GM23248 (cell line): ENCODE measurements around the gene AGR2. TPM values are rescaled to one million over a fixed set of nuclear protein-coding genes. Genes with fewer than 3 reads are reported as not detected.
"Not testable (repeated sequence)": the region's sequence is repeated elsewhere in the genome, so short reads cannot be mapped to it uniquely, and the experiment has no call there.

Experiments used
- DNase-seq: peaks from one replicate; pipeline ENCODE4 v3.0.0-alpha.2; 2015
- H2AFZ ChIP-seq: fragments of 200-600 bp; sonication (generic); 2 replicates; pipeline ENCODE4 v1.6.1; 2016; ENCODE audit warnings: antibody characterized with exemption
- H3F3A ChIP-seq: fragments of 200-600 bp; sonication (generic); 2 replicates; pipeline ENCODE4 v1.6.1; 2016; ENCODE audit warnings: mild to moderate bottlenecking, antibody characterized with exemption, mixed run types; ENCODE audit not compliant: insufficient read depth
- H3K27ac ChIP-seq: fragments of 200-600 bp; sonication (generic); 2 replicates; pipeline ENCODE4 v1.5.1; 2016; ENCODE audit warnings: mild to moderate bottlenecking
- H3K27me3 ChIP-seq: fragments of 200-600 bp; sonication (generic); replicated peaks from 2 replicates; pipeline ENCODE4 v1.6.1; 2016; ENCODE audit warnings: mild to moderate bottlenecking; ENCODE audit not compliant: insufficient read depth
- H3K36me3 ChIP-seq: fragments of 200-600 bp; sonication (generic); 2 replicates; pipeline ENCODE4 v1.6.1; 2016; ENCODE audit warnings: low read depth, mild to moderate bottlenecking
- H3K4me1 ChIP-seq: fragments of 200-600 bp; sonication (generic); 2 replicates; pipeline ENCODE4 v1.6.1; 2016; ENCODE audit warnings: mild to moderate bottlenecking; ENCODE audit not compliant: insufficient read depth
- H3K4me2 ChIP-seq: fragments of 200-600 bp; sonication (generic); one replicate; pipeline ENCODE4 v1.6.1; 2016; ENCODE audit warnings: mild to moderate bottlenecking; ENCODE audit not compliant: unreplicated experiment
- H3K4me3 ChIP-seq: fragments of 200-600 bp; sonication (generic); 2 replicates; pipeline ENCODE4 v1.5.1; 2016; ENCODE audit warnings: mild to moderate bottlenecking
- H3K79me2 ChIP-seq: fragments of 200-600 bp; sonication (generic); 2 replicates; pipeline ENCODE4 v1.6.1; 2016; ENCODE audit warnings: mild to moderate bottlenecking; ENCODE audit not compliant: insufficient read depth
- H3K9ac ChIP-seq: fragments of 200-600 bp; sonication (generic); 2 replicates; pipeline ENCODE4 v1.6.1; 2016; ENCODE audit warnings: mild to moderate bottlenecking
- H3K9me2 ChIP-seq: fragments of 200-600 bp; sonication (generic); 2 replicates; pipeline ENCODE4 v1.6.1; 2016; ENCODE audit warnings: mixed run types, mild to moderate bottlenecking, moderate library complexity; ENCODE audit not compliant: insufficient read depth
- H3K9me3 ChIP-seq: fragments of 200-600 bp; sonication (generic); one replicate; pipeline ENCODE4 v1.6.1; 2017; ENCODE audit warnings: low read depth
- H4K20me1 ChIP-seq: fragments of 200-600 bp; sonication (generic); 2 replicates; pipeline ENCODE4 v1.6.0; 2016; ENCODE audit not compliant: insufficient read depth
- EZH2 ChIP-seq: fragments of 200-600 bp; sonication (generic); IDR thresholded peaks from 2 replicates; pipeline ENCODE4 v1.6.1; 2018; ENCODE audit warnings: antibody characterized with exemption, mild to moderate bottlenecking; ENCODE audit not compliant: insufficient read depth, poor library complexity, severe bottlenecking
- EZH2phosphoT487 ChIP-seq: fragments of 200-600 bp; sonication (generic); IDR thresholded peaks from 2 replicates; pipeline ENCODE4 v1.6.1; 2018; ENCODE audit warnings: antibody characterized with exemption, moderate library complexity, mild to moderate bottlenecking, low read depth; ENCODE audit not compliant: insufficient read depth
- WGBS, 2 experiments: methylation state at CpG; one replicate each; pipeline ENCODE4 v1.1.6; 2015 to 2017; ENCODE audit warnings: low lambda C conversion rate in 2 of 2, low coverage in 1 of 2; ENCODE audit errors: missing lambda C conversion rate in 2 of 2; 5-methylcytosine and 5-hydroxymethylcytosine counted together
- in situ Hi-C: fragments of 300-500 bp; cut with MboI; formaldehyde crosslinking; loops from 2 replicates; pipeline ENCODE4 v1.15.0; 2020
- polyA plus RNA-seq: library from polyadenylated mRNA; unstranded; fragments of >200 nt; fragmentation: Nextera tagmentation; extraction: Ambion mirVana; gene quantifications from 2 replicates; pipeline ENCODE4 v1.2.1, GENCODE V29; 2016
- total RNA-seq: library from RNA; depleted of rRNA; stranded (reverse); fragments of >200 nt; shearing (Covaris generic); gene quantifications from 2 replicates; pipeline ENCODE4 v1.2.3, GENCODE V29; 2014; rRNA removed

AGR2 gene
- not detected in 2 replicates for total RNA-seq
- not detected in 2 replicates for polyA plus RNA-seq

- DNase-seq = no peak
- no peaks in the 10 kb centered on the region for H3K9me3 ChIP-seq
- no peak within 1 kb of the TSS for H3K4me2 ChIP-seq
- no peaks in the 10 kb centered on the region for H3K36me3 ChIP-seq
- H3K27ac ChIP-seq = no peak within 1 kb of the TSS
- no peak within 1 kb of the TSS for H3K4me3 ChIP-seq
- no peak within 1 kb of the TSS for H2AFZ ChIP-seq
- no peaks in the 10 kb centered on the region for H3K27me3 ChIP-seq
- H4K20me1 ChIP-seq = no peaks in the 10 kb centered on the region
- H3F3A ChIP-seq = no peaks in the 10 kb centered on the region
- in situ Hi-C loops = no loop called here
- no peak within 1 kb of the TSS for H3K9ac ChIP-seq
- H3K79me2 ChIP-seq = no peaks in the 10 kb centered on the region
- TF ChIP-seq EZH2 (no peak), EZH2phosphoT487 (no peak)
- 80 to 82% methylated on average over 13 of the region's 13 CpGs for WGBS, 2 experiments
- no peaks in the 10 kb centered on the region for H3K4me1 ChIP-seq
- H3K9me2 ChIP-seq = no peaks in the 10 kb centered on the region
Observed at GRCh38 chr7:16804674-16805439, at the start of gene AGR2. Gene AGR2 (minus strand): TSS chr7:16804999. CDS start chr7:16801796, 3,203 bp downstream.

GRCh38 chr7:16853189-16853588 is 48.4 kb upstream of the AGR2 start:
- H3K27ac ChIP-seq, H3K27me3 ChIP-seq, DNase-seq, H3K36me3 ChIP-seq, in situ Hi-C loops, H3K9ac ChIP-seq, H3F3A ChIP-seq, H3K79me2 ChIP-seq, H3K4me2 ChIP-seq, H3K9me3 ChIP-seq, H2AFZ ChIP-seq, H3K4me1 ChIP-seq, H3K4me3 ChIP-seq, H4K20me1 ChIP-seq, H3K9me2 ChIP-seq: not testable (repeated sequence)
- whole genome bisulfite sequencing, 2 experiments = 78 to 81% methylated on average over 11 of the region's 11 CpGs

- DNase-seq = no peak
- Histone ChIP-seq H3K9ac (no peak overlapping the region), H3K9me2 (no peaks in the 10 kb centered on the region), H3K36me3 (no peaks in the 10 kb centered on the region), H2AFZ (no peak overlapping the region), H3K27me3 (no peaks in the 10 kb centered on the region), H3K9me3 (no peaks in the 10 kb centered on the region), H3K27ac (no peak overlapping the region), H3K4me1 (no peaks in the 10 kb centered on the region), H3K4me2 (no peak overlapping the region), H3K79me2 (no peaks in the 10 kb centered on the region), H4K20me1 (no peaks in the 10 kb centered on the region), H3K4me3 (no peak overlapping the region), H3F3A (no peaks in the 10 kb centered on the region)
- in situ Hi-C loops = no loop called here
- 47 to 55% methylated on average over 2 of the region's 2 CpGs for WGBS, 2 experiments
- TF ChIP-seq EZH2 (no peak), EZH2phosphoT487 (no peak)
Observed at GRCh38 chr7:16851829-16852228, 47.0 kb upstream of the AGR2 start.

GRCh38 chr7:16850614-16851466 is 46.0 kb upstream of the AGR2 start:
- no peaks in the 10 kb centered on the region for H3F3A ChIP-seq
- H3K4me2 ChIP-seq = no peak overlapping the region
- no peak overlapping the region for H3K27ac ChIP-seq
- 84 to 86% methylated on average over 39 to 44 of the region's 44 CpGs for WGBS, 2 experiments
- no peak overlapping the region for H3K9ac ChIP-seq
- H3K79me2 ChIP-seq = no peaks in the 10 kb centered on the region
- no peaks in the 10 kb centered on the region for H3K4me1 ChIP-seq
- no peak overlapping the region for H2AFZ ChIP-seq
- H3K27me3 ChIP-seq = no peaks in the 10 kb centered on the region
- TF ChIP-seq EZH2phosphoT487 = no peak
- TF ChIP-seq EZH2 = no peak
- in situ Hi-C loops = no loop called here
- no peak overlapping the region for H3K4me3 ChIP-seq
- no peaks in the 10 kb centered on the region for H3K36me3 ChIP-seq
- H3K9me2 ChIP-seq = no peaks in the 10 kb centered on the region
- no peaks in the 10 kb centered on the region for H4K20me1 ChIP-seq
- no peak for DNase-seq
- no peaks in the 10 kb centered on the region for H3K9me3 ChIP-seq
